DND-41 (cell line): ENCODE data around the gene CDCA8.

ENCODE experiments used
- CTCF ChIP-seq: IDR thresholded peaks from 2 replicates; pipeline ENCODE4 v1.5.1; 2012; ENCODE audit warnings: borderline replicate concordance, low read length, moderate library complexity, mild to moderate bottlenecking; ENCODE audit not compliant: poor library complexity, severe bottlenecking; ENCODE audit errors: extremely low read depth
- EZH2 ChIP-seq: IDR thresholded peaks from 3 replicates; pipeline ENCODE4 v1.6.1; 2012; ENCODE audit warnings: borderline replicate concordance, low read depth, mild to moderate bottlenecking, moderate library complexity, low read length, inconsistent platforms; ENCODE audit not compliant: severe bottlenecking

DNA sequence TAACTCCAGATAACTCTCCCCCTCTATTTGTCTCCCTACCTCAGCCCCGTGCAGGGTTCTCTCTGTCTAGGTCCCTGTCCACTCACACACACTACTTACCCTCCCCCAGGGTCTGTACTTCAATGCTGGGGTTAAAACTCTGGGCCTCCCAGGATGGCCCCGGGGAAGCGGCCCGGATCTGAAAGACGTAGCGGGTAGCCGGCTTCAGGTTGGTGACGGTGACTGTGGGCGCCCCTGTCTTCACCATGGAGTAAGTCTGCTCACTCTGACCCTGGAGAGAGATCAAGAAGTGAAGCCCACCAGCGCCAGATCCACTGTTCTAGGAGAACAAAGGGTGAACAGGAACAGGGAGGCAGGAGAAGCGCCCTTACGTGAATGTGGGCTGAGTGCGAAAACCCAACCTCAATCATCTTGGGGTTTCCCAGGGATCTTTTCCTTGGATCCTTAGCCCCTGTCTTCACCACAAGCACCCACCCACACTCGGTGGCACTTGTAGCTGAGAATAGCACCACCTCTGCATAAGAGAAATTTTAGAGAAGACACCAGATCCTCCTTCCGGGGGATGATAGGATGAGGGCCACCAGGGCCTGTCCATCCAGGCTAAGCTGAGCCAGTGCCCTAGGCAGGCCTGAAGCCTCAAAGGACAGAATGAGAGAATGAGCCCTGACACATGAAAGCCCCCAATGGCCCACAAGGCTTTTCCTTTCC lies 39.1 kb downstream of the CDCA8 start:
- TF ChIP-seq CTCF (no peak), EZH2 (no peak)
